SH-SY5Y (cell line): ENCODE results near the gene SLC35F4.

Experiments
- GATA2 ChIP-seq: IDR thresholded peaks from 2 replicates; pipeline ENCODE4 v1.6.1; 2011; ENCODE audit warnings: mild to moderate bottlenecking, low read depth, low read length
- GATA3 ChIP-seq: IDR thresholded peaks from 2 replicates; pipeline ENCODE4 v1.6.1; 2011; ENCODE audit warnings: low read depth, mild to moderate bottlenecking, low read length, moderate library complexity

GRCh38 chr14:57634335-57634734 lies 231.6 kb downstream of the SLC35F4 start:
- TF ChIP-seq GATA2: no peak
- TF ChIP-seq GATA3: no peak
